Measurements from ENCODE around the gene ABCC5.
A peak's percentile ranks its signal among the peaks of the same experiment; 100 is the strongest.
"Not testable (repeated sequence)": the region's sequence is repeated elsewhere in the genome, so short reads cannot be mapped to it uniquely, and the experiment has no call there.

Gene ABCC5

GRCh38 chr3:183892610-183893214, 125.0 kb downstream of the ABCC5 start:
- DNase-seq (ENCODE audit: low read depth in 2 of 2), result no peak

- DNase-seq (ENCODE audit: low read depth in 2 of 2), result no peak
Measured at GRCh38 chr3:183885766-183886165, 131.9 kb downstream of the ABCC5 start.

GRCh38 chr3:183884427-183885296, 133.0 kb downstream of the ABCC5 start, which contains the start of gene PARL:
PARL (minus strand) TSS chr3:183884880; CDS start chr3:183884846, 34 bp downstream.
- peak; percentile 90 to 95 for DNase-seq (ENCODE audit: low read depth in 2 of 2)

- DNase-seq (ENCODE audit: low read depth in 2 of 2), result no peak
Measured at GRCh38 chr3:183884097-183884426, 133.6 kb downstream of the ABCC5 start.

GRCh38 chr3:183883291-183884096, 134.2 kb downstream of the ABCC5 start:
- no peak for DNase-seq (ENCODE audit: low read depth in 2 of 2)

- DNase-seq (ENCODE audit: low read depth in 2 of 2), result no peak
Measured at GRCh38 chr3:183880121-183880520, 137.6 kb downstream of the ABCC5 start.

GRCh38 chr3:183879243-183879642, 138.4 kb downstream of the ABCC5 start:
- no peak for DNase-seq (ENCODE audit: low read depth in 2 of 2)

GRCh38 chr3:183878071-183878470, 139.6 kb downstream of the ABCC5 start:
- no peak for DNase-seq (ENCODE audit: low read depth in 2 of 2)

- DNase-seq (ENCODE audit: low read depth in 2 of 2), result not testable (repeated sequence)
Measured at GRCh38 chr3:183877227-183877626, 140.5 kb downstream of the ABCC5 start.

- DNase-seq (ENCODE audit: low read depth in 2 of 2), result no peak
Measured at GRCh38 chr3:183875411-183875810, 142.3 kb downstream of the ABCC5 start.

GRCh38 chr3:183873914-183874313, 143.8 kb downstream of the ABCC5 start:
- no peak for DNase-seq (ENCODE audit: low read depth in 2 of 2)

GRCh38 chr3:183871541-183871940, 146.1 kb downstream of the ABCC5 start:
- DNase-seq (ENCODE audit: low read depth in 2 of 2), result no peak

GRCh38 chr3:183870563-183870962, 147.1 kb downstream of the ABCC5 start:
- DNase-seq (ENCODE audit: low read depth in 2 of 2), result no peak

All from stimulated activated CD8-positive, alpha-beta memory T cell treated with anti-CD3 and anti-CD28 coated beads, Interleukin-7, amount 100 ng/mL, for 1 hour (primary cell).